Measurements from ENCODE around the gene CLMN.

DNA sequence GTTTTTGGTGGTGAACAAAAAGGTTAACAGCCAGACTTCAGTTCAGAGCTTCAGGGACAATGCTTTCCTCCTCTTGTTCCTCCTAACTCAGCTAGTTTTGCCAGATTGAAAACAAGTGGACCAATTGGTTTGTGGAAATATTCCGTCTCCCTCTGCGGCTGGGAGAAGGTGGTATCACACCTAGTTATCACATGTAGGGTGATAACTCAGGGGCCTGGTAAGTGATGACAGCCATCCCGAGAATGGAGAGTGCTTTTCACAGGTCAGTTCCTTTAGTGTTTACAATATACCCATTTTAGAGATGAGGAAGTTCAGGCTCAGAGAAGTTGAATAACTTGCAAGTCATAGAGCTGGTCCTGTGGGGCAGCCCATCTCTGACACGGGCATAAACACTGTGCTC lies 101.7 kb downstream of the CLMN start:
- no peak for TF ChIP-seq POLR2A (IDR thresholded peaks at IDR 0.05)
- TF ChIP-seq, protein P1, sequence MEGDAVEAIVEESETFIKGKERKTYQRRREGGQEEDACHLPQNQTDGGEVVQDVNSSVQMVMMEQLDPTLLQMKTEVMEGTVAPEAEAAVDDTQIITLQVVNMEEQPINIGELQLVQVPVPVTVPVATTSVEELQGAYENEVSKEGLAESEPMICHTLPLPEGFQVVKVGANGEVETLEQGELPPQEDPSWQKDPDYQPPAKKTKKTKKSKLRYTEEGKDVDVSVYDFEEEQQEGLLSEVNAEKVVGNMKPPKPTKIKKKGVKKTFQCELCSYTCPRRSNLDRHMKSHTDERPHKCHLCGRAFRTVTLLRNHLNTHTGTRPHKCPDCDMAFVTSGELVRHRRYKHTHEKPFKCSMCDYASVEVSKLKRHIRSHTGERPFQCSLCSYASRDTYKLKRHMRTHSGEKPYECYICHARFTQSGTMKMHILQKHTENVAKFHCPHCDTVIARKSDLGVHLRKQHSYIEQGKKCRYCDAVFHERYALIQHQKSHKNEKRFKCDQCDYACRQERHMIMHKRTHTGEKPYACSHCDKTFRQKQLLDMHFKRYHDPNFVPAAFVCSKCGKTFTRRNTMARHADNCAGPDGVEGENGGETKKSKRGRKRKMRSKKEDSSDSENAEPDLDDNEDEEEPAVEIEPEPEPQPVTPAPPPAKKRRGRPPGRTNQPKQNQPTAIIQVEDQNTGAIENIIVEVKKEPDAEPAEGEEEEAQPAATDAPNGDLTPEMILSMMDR (IDR thresholded peaks at IDR 0.05): no peak
- TF ChIP-seq POLR2AphosphoS5 (IDR thresholded peaks at IDR 0.05): no peak

All from prostate gland (tissue), 2 donors.